ENCODE data around the gene COX14.

The COX14 gene

DNA sequence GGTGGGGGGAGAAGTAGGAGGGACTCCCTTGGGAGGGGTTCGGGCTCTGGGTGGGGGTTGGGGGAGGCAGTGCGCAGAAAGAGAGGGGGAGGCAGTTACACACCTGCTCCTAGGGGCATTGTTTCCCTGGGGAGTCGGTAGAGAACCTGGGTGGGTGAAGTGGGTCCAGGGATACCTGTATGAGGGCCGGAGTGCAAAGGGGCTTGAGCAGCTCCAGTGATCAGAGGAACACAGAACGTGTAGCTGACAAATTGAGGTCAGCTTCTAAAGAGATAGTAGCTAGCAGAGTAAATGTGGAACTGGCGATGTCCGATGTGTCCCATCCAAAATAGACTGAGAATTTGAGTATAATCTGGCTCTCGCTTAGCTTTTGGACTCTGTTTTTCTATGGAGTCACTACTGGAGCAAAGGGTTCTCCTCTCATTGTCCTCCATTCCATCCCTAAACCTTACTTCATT lies 26.4 kb upstream of the COX14 start:
- ChIA-PET CTCF (interaction anchor here (0.6 to 3.8 kb wide), 16 partner anchors 9 to 650 kb away, joined by 3 to 34 read pairs (median 6); partner anchors contain the start of genes CERS5 and COX14), POLR2A (interaction anchor here (0.6 to 2.9 kb wide), 12 partner anchors 9 to 1066 kb away, joined by 3 to 68 read pairs (median 5); partner anchors contain the start of genes CERS5, COX14 and NCKAP5L)
- no peaks in the 10 kb centered on the region for H3K4me1 ChIP-seq (ENCODE audit: control insufficient read depth, insufficient read depth, low read length)
- no peaks in the 10 kb centered on the region for H3K9me3 ChIP-seq (ENCODE audit: control insufficient read depth, insufficient read depth, low read depth, low read length)
- H3K4me3 ChIP-seq (ENCODE audit: low read depth, low read length) = peak overlapping the region; percentile 75
- peak overlapping the region; percentile 60 for H3K27ac ChIP-seq (ENCODE audit: extremely low read depth, low read depth, low read length)
- H3K36me3 ChIP-seq (ENCODE audit: control insufficient read depth in 2 of 2, insufficient read depth in 1 of 2, low read length in 2 of 2) = peaks cover 30 to 46% of the 10 kb centered on the region in 2 experiments
- TF ChIP-seq ZBTB10 (tag by site-specific recombination; IDR thresholded peaks at IDR 0.05) = no peak
- TF ChIP-seq ZNF416 (tag by site-specific recombination; IDR thresholded peaks at IDR 0.05) = no peak
- TF ChIP-seq ZNF777 (tag by site-specific recombination; IDR thresholded peaks at IDR 0.05; ENCODE audit: borderline replicate concordance) = no peak
- TF ChIP-seq ZNF398 (tag by site-specific recombination; IDR thresholded peaks at IDR 0.05) = peak; percentile 94
- no peak for TF ChIP-seq HOXC10 (CRISPR knock-in tag; IDR thresholded peaks at IDR 0.05)

DNA sequence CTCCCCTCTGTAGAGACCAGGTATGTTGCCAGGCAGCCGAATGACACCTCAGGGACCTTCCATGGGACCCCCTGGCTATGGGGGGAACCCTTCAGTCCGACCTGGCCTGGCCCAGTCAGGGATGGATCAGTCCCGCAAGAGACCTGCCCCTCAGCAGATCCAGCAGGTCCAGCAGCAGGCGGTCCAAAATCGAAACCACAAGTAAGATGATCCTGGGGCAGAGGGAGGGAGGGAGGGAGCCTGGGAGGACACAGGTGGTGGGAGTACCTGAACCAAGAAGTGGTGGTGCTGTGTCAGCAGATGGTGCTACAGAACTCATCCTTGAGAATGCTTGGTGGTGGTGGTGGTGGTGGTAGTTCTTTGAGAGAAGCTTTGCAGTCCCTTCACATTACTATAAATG lies 25.9 kb upstream of the COX14 start:
- Histone ChIP-seq H3K27ac (ENCODE audit: extremely low read depth, low read depth, low read length) (peak overlapping the region; percentile 60), H3K4me1 (ENCODE audit: control insufficient read depth, insufficient read depth, low read length) (no peaks in the 10 kb centered on the region), H3K36me3 (ENCODE audit: control insufficient read depth in 2 of 2, insufficient read depth in 1 of 2, low read length in 2 of 2) (peaks cover 35 to 50% of the 10 kb centered on the region in 2 experiments), H3K9me3 (ENCODE audit: control insufficient read depth, insufficient read depth, low read depth, low read length) (no peaks in the 10 kb centered on the region), H3K4me3 (ENCODE audit: low read depth, low read length) (peak overlapping the region; percentile 75)
- POLR2A ChIA-PET = interaction anchor here (0.6 to 2.9 kb wide), 4 partner anchors 10 to 1066 kb away, joined by 3 to 68 read pairs (median 7); partner anchors contain the start of gene COX14
- CTCF ChIA-PET = interaction anchor here (0.6 to 2.6 kb wide), 5 partner anchors 9 to 442 kb away, joined by 3 to 34 read pairs (median 5); partner anchors contain the start of gene COX14
- TF ChIP-seq SCRT2 (tag by site-specific recombination; IDR thresholded peaks at IDR 0.05) (peak; percentile 38; the same call in 1 of the 2 replicates), ZNF785 (tag by site-specific recombination; IDR thresholded peaks at IDR 0.05) (no peak), WT1 (tag by site-specific recombination; IDR thresholded peaks at IDR 0.05) (no peak)
- TF ChIP-seq, protein P1, sequence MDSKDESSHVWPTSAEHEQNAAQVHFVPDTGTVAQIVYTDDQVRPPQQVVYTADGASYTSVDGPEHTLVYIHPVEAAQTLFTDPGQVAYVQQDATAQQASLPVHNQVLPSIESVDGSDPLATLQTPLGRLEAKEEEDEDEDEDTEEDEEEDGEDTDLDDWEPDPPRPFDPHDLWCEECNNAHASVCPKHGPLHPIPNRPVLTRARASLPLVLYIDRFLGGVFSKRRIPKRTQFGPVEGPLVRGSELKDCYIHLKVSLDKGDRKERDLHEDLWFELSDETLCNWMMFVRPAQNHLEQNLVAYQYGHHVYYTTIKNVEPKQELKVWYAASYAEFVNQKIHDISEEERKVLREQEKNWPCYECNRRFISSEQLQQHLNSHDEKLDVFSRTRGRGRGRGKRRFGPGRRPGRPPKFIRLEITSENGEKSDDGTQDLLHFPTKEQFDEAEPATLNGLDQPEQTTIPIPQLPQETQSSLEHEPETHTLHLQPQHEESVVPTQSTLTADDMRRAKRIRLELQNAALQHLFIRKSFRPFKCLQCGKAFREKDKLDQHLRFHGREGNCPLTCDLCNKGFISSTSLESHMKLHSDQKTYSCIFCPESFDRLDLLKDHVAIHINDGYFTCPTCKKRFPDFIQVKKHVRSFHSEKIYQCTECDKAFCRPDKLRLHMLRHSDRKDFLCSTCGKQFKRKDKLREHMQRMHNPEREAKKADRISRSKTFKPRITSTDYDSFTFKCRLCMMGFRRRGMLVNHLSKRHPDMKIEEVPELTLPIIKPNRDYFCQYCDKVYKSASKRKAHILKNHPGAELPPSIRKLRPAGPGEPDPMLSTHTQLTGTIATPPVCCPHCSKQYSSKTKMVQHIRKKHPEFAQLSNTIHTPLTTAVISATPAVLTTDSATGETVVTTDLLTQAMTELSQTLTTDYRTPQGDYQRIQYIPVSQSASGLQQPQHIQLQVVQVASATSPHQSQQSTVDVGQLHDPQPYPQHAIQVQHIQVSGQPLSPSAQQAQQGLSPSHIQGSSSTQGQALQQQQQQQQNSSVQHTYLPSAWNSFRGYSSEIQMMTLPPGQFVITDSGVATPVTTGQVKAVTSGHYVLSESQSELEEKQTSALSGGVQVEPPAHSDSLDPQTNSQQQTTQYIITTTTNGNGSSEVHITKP (tag by site-specific recombination; IDR thresholded peaks at IDR 0.05) = peak; percentile 37; the same call in 1 of the 2 replicates

DNA sequence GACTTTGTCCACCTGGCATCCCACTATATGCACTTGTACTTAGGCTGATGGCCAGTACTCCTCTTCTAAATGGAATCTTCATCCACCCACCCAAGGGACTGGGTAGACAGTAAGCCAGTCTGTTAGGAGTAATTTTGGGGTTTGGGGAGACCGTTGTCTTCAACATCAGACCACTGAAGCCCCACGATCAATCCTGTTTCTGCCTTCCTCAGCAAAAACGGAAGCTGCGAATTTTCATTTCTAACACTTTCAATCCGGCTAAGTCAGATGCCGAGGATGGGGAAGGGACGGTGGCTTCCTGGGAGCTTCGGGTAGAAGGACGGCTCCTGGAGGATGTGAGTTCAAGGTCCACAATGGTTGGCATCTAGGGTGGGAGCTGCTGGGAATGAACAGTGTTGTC lies 24.9 kb upstream of the COX14 start:
- Histone ChIP-seq H3K36me3 (ENCODE audit: control insufficient read depth in 2 of 2, insufficient read depth in 1 of 2, low read length in 2 of 2) (peaks cover 46 to 59% of the 10 kb centered on the region in 2 experiments), H3K27ac (ENCODE audit: extremely low read depth, low read depth, low read length) (no peak overlapping the region), H3K4me3 (ENCODE audit: low read depth, low read length) (no peak overlapping the region), H3K9me3 (ENCODE audit: control insufficient read depth, insufficient read depth, low read depth, low read length) (no peaks in the 10 kb centered on the region), H3K4me1 (ENCODE audit: control insufficient read depth, insufficient read depth, low read length) (no peaks in the 10 kb centered on the region)
- ChIA-PET CTCF (interaction anchor here (0.6 to 3.3 kb wide), 11 partner anchors 10 to 1220 kb away, joined by 3 to 24 read pairs (median 7); partner anchors contain the start of gene GPD1), POLR2A (interaction anchor here (1.0 to 1.2 kb wide), 2 partner anchors 9 to 25 kb away, joined by 3 to 4 read pairs; partner anchors contain the start of gene COX14)
- TF ChIP-seq ZSCAN30 (tag by site-specific recombination; IDR thresholded peaks at IDR 0.05) (no peak), ZNF747 (tag by site-specific recombination; IDR thresholded peaks at IDR 0.05) (no peak), ZNF391 (tag by site-specific recombination; IDR thresholded peaks at IDR 0.05; ENCODE audit: borderline replicate concordance, low read depth) (no peak), PATZ1 (tag by site-specific recombination; IDR thresholded peaks at IDR 0.05) (no peak), ZXDB (tag by site-specific recombination; IDR thresholded peaks at IDR 0.05) (no peak), BCL6B (tag by site-specific recombination; IDR thresholded peaks at IDR 0.05) (no peak)
- TF ChIP-seq, protein P2, sequence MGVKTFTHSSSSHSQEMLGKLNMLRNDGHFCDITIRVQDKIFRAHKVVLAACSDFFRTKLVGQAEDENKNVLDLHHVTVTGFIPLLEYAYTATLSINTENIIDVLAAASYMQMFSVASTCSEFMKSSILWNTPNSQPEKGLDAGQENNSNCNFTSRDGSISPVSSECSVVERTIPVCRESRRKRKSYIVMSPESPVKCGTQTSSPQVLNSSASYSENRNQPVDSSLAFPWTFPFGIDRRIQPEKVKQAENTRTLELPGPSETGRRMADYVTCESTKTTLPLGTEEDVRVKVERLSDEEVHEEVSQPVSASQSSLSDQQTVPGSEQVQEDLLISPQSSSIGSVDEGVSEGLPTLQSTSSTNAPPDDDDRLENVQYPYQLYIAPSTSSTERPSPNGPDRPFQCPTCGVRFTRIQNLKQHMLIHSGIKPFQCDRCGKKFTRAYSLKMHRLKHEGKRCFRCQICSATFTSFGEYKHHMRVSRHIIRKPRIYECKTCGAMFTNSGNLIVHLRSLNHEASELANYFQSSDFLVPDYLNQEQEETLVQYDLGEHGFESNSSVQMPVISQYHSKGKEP (tag by site-specific recombination; IDR thresholded peaks at IDR 0.05) = no peak

All from HEK293 (cell line).